Neuronal stem cell (in vitro differentiated cells): ENCODE results near the gene TOM1L2.
A peak's percentile ranks its signal among the peaks of the same experiment; 100 is the strongest.

ENCODE experiments used
- DNase-seq: peaks from one replicate; pipeline ENCODE4 v3.0.0-alpha.2; 2013; ENCODE audit warnings: low spot score
- H2AFZ ChIP-seq: one replicate; pipeline ENCODE4 v1.6.1; 2013; ENCODE audit warnings: mild to moderate bottlenecking, low read length, inconsistent platforms
- H2AK5ac ChIP-seq: 2 replicates; pipeline ENCODE4 v1.6.1; 2013; ENCODE audit warnings: low read depth, mild to moderate bottlenecking, inconsistent platforms, low read length, moderate library complexity, mixed read lengths
- H2BK120ac ChIP-seq: 2 replicates; pipeline ENCODE4 v1.6.1; 2013; ENCODE audit warnings: low read depth, mild to moderate bottlenecking, inconsistent platforms, low read length, moderate library complexity, mixed read lengths
- H2BK12ac ChIP-seq: one replicate; pipeline ENCODE4 v1.6.1; 2013; ENCODE audit warnings: low read length, inconsistent platforms
- H2BK15ac ChIP-seq: 2 replicates; pipeline ENCODE4 v1.6.1; 2013; ENCODE audit warnings: mild to moderate bottlenecking, low read length, inconsistent platforms, mixed read lengths
- H2BK5ac ChIP-seq: one replicate; pipeline ENCODE4 v1.6.1; 2013; ENCODE audit warnings: inconsistent platforms, mild to moderate bottlenecking, low read length, moderate library complexity
- H3K14ac ChIP-seq: one replicate; pipeline ENCODE4 v1.6.1; 2013; ENCODE audit warnings: low read length, inconsistent platforms
- H3K18ac ChIP-seq: 2 replicates; pipeline ENCODE4 v1.6.1; 2013; ENCODE audit warnings: low read length, inconsistent platforms
- H3K23ac ChIP-seq: 2 replicates; pipeline ENCODE4 v1.6.1; 2013; ENCODE audit warnings: low read depth, mild to moderate bottlenecking, mixed read lengths, low read length, inconsistent platforms; ENCODE audit not compliant: poor library complexity
- H3K27ac ChIP-seq: replicated peaks from 3 replicates; pipeline ENCODE4 v1.5.1; 2013; ENCODE audit warnings: low read length, inconsistent platforms
- H3K27me3 ChIP-seq, 3 experiments: 2 replicates each; pipeline ENCODE4 v1.6.1; 2013; ENCODE audit warnings: low read length in 3 of 3, mild to moderate bottlenecking in 2 of 3, inconsistent platforms in 1 of 3, low read depth in 1 of 3, mixed read lengths in 1 of 3, moderate library complexity in 1 of 3; ENCODE audit not compliant: control insufficient read depth in 3 of 3, insufficient read depth in 3 of 3
- H3K36me3 ChIP-seq, 2 donors: replicated peaks in 1 of 2; 2 replicates each; pipeline ENCODE4 v1.6.1; 2013; ENCODE audit warnings: low read length in 2 of 2; ENCODE audit not compliant: control insufficient read depth in 2 of 2, insufficient read depth in 2 of 2
- H3K4ac ChIP-seq: 2 replicates; pipeline ENCODE4 v1.6.1; 2013; ENCODE audit warnings: inconsistent platforms, mild to moderate bottlenecking, low read length, moderate library complexity
- H3K4me1 ChIP-seq, 2 donors: 1 replicate in 1 of 2; 2 replicates in 1 of 2; pipeline ENCODE4 v1.6.1; 2013; ENCODE audit warnings: low read length in 2 of 2, low read depth in 1 of 2; ENCODE audit not compliant: control insufficient read depth in 2 of 2, insufficient read depth in 1 of 2
- H3K4me2 ChIP-seq: one replicate; pipeline ENCODE4 v1.6.1; 2013; ENCODE audit warnings: mild to moderate bottlenecking, low read length, inconsistent platforms; ENCODE audit not compliant: insufficient read depth, poor library complexity, severe bottlenecking
- H3K4me3 ChIP-seq, 2 donors: 2 replicates each; pipeline ENCODE4 v1.5.1; 2013; ENCODE audit warnings: low read length in 2 of 2, mild to moderate bottlenecking in 2 of 2, inconsistent platforms in 1 of 2, moderate library complexity in 1 of 2
- H3K79me1 ChIP-seq: one replicate; pipeline ENCODE4 v1.6.1; 2013; ENCODE audit warnings: low read depth, mild to moderate bottlenecking, inconsistent platforms, low read length, moderate library complexity
- H3K9ac ChIP-seq: one replicate; pipeline ENCODE4 v1.6.1; 2013; ENCODE audit warnings: mild to moderate bottlenecking, low read depth, low read length, inconsistent platforms; ENCODE audit not compliant: poor library complexity
- H3K9me3 ChIP-seq, 2 donors: replicated peaks in 1 of 2; 2 replicates each; pipeline versions ENCODE3 to v1.6.1; 2013; ENCODE audit warnings: low read length in 2 of 2, mild to moderate bottlenecking in 2 of 2, inconsistent platforms in 1 of 2, low read depth in 1 of 2, mixed read lengths in 1 of 2, moderate library complexity in 1 of 2; ENCODE audit not compliant: control insufficient read depth in 2 of 2, insufficient read depth in 1 of 2
- H4K8ac ChIP-seq: one replicate; pipeline ENCODE4 v1.6.1; 2013; ENCODE audit warnings: low read depth, mild to moderate bottlenecking, inconsistent platforms, low read length, moderate library complexity
- H4K91ac ChIP-seq: one replicate; pipeline ENCODE4 v1.6.1; 2013; ENCODE audit warnings: low read length, low read depth, mild to moderate bottlenecking, inconsistent platforms; ENCODE audit not compliant: poor library complexity
- WGBS, 2 donors: extraction: QIAGEN DNeasy Blood & Tissue Kit; methylation state at CpG; one replicate each; pipeline ENCODE4 v1.1.7; 2013; ENCODE audit warnings: missing lambda C conversion rate in 2 of 2, mixed read lengths in 1 of 2; ENCODE audit not compliant: insufficient read length in 2 of 2, insufficient replicate concordance in 1 of 2; ENCODE audit errors: extremely low coverage in 2 of 2; 5-methylcytosine and 5-hydroxymethylcytosine counted together

Gene TOM1L2

DNA sequence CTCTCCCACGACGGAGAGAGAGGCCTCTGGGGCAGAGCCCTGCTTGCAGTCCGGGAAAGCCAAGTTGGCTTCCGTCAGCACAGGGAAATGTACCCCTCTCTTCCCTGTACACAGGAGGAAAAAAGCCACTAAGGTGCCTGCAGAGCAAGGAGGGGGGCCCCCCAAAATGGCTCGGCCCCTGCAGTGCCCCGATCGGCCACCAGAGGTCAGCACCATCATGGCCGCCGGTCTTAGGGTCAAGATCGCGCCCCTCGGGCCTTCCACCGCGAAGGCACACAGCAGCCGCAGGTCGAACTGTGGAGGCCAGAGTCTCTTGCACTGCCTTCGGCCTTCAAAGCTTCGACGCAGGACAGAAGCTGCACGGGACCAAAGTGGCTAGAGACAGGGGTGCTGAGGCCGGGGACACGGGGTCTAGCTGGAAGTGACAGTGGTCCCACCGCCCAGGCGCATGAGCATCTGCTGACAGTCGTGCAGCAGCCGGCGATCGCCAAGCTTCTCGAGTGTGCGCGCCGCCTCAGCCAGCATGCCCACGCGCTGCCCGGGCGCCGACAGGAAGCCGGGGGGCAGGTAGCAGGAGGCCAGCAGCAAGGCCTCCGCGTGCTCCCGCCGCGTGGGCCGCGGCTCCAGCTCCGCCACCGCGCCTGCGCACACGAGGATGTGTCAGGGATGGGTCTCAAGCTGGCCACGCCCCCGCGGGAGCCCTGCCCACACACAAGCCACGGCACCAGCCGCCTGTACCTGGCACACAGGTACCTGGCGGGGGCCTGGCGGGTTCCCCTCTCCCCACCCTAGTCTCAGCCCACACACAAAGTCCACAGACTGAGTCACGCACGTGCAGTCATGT, 159.8 kb downstream of the TOM1L2 start:
- H2AFZ ChIP-seq, result no peak overlapping the region
- peak; percentile 79 for DNase-seq
- H3K9me3 ChIP-seq, result no peaks in the 10 kb centered on the region
- no peak overlapping the region for H2BK120ac ChIP-seq
- peak overlapping the region; percentile 18 for H3K9ac ChIP-seq
- no peak overlapping the region for H3K4ac ChIP-seq
- H4K91ac ChIP-seq, result no peak overlapping the region
- peaks cover 6% of the 10 kb centered on the region for H3K79me1 ChIP-seq
- H3K18ac ChIP-seq, result peak overlapping the region; percentile 76
- peak overlapping the region; percentile 75 for H2BK5ac ChIP-seq
- no peak overlapping the region for H2AK5ac ChIP-seq
- peaks cover 20 to 24% of the 10 kb centered on the region in 2 donors for H3K4me1 ChIP-seq
- H3K4me3 ChIP-seq, result no peak overlapping the region
- no peak overlapping the region for H3K4me2 ChIP-seq
- H2BK15ac ChIP-seq, result no peak overlapping the region
- H4K8ac ChIP-seq, result no peak overlapping the region
- no CpG with 5 or more reads among the region's 59 CpGs for WGBS, 2 donors
- peak overlapping the region; percentile 22 for H2BK12ac ChIP-seq
- peaks cover 47 to 67% of the 10 kb centered on the region in 2 donors for H3K36me3 ChIP-seq
- H3K14ac ChIP-seq, result no peak overlapping the region
- peak overlapping the region; percentile 75 for H3K23ac ChIP-seq
- H3K27me3 ChIP-seq, result no peaks in the 10 kb centered on the region
- H3K27ac ChIP-seq, result peak overlapping the region; percentile 40

DNA sequence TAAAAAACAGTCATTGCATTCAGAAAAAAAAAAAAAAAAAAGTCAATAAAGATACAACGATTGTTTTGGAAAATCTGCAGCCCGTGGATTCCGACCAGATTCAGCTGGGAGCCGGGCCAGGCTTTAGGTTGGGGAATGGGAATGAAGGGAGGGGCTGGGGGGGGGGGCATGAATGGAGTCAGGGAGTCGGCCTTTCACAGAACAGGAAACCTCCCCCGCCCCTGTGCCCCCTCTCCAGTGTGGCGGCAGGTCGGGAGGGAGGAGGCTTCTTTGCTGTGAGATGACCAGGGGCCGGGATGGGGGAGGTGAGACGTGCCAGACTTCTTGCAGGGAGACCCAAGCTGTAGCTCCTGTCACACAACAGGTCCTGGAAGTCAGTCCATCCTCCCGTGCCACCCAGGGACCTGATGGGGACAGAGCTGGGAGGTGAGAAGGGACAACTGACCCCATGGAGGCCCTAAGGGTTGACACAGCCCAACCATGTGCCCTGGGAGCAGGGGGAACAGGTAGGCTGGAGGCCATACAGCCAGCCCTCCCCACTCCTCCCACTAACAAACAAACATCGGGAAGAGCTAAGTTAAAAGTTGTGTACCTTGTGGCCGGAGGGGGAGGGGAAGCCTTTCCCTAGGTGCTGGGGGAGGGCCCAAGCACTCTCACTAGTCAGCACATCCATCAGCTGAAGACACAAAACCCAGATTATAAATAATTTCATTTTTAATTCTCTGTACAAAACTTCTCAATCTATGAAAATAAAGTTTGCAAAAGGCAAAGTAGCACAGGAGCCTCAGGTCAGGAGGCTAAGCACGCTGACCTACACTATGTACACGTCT, 160.6 kb downstream of the TOM1L2 start:
- peak overlapping the region; percentile 39 for H2AK5ac ChIP-seq
- H2BK12ac ChIP-seq, result no peak overlapping the region
- DNase-seq, result no peak
- peak overlapping the region; percentile 36 for H3K4me2 ChIP-seq
- peaks cover 6% of the 10 kb centered on the region for H3K79me1 ChIP-seq
- no peaks in the 10 kb centered on the region for H3K27me3 ChIP-seq
- H3K36me3 ChIP-seq, result peaks cover 42 to 71% of the 10 kb centered on the region in 2 donors
- WGBS, 2 donors, result no CpG with 5 or more reads among the region's 15 CpGs
- H2BK15ac ChIP-seq, result no peak overlapping the region
- H3K14ac ChIP-seq, result no peak overlapping the region
- H3K9me3 ChIP-seq, result no peaks in the 10 kb centered on the region
- no peak overlapping the region for H2BK120ac ChIP-seq
- no peak overlapping the region for H4K8ac ChIP-seq
- H3K18ac ChIP-seq, result peak overlapping the region; percentile 88
- peak overlapping the region; percentile 59 for H3K23ac ChIP-seq
- no peak overlapping the region for H3K4me3 ChIP-seq
- peaks cover 20 to 23% of the 10 kb centered on the region in 2 donors for H3K4me1 ChIP-seq
- no peak overlapping the region for H3K4ac ChIP-seq
- H2AFZ ChIP-seq, result no peak overlapping the region
- peak overlapping the region; percentile 50 for H3K9ac ChIP-seq
- no peak overlapping the region for H4K91ac ChIP-seq
- peak overlapping the region; percentile 74 for H3K27ac ChIP-seq
- no peak overlapping the region for H2BK5ac ChIP-seq

DNA sequence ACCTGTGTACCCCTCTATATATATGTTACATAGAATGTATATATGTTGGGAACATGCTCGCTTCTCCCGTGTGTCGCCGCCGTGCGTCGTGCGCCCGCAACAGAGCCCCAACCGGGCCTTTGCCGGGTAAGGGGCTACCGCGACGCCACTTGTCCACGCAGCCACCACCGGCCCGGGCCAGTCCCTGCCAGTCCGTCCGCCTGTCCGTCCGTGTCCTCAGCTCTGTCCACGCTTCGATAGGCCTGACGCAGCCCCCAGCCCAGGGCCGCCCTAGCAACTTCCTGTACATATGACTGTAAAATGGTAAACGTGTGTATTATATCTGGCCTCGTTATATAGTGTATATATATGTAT, 161.3 kb downstream of the TOM1L2 start:
- Histone ChIP-seq H2BK120ac (no peak overlapping the region), H4K91ac (no peak overlapping the region), H3K18ac (peak overlapping the region; percentile 78), H2BK15ac (peak overlapping the region; percentile 19), H3K27me3 (no peaks in the 10 kb centered on the region), H3K79me1 (peaks cover 5% of the 10 kb centered on the region), H3K4me1 (peaks cover 20 to 23% of the 10 kb centered on the region in 2 donors), H3K14ac (no peak overlapping the region), H3K9ac (peak overlapping the region; percentile 74), H4K8ac (no peak overlapping the region), H2BK12ac (no peak overlapping the region), H3K4me2 (no peak overlapping the region), H3K36me3 (peaks cover 41 to 74% of the 10 kb centered on the region in 2 donors), H3K9me3 (no peaks in the 10 kb centered on the region), H3K4ac (no peak overlapping the region), H3K23ac (peak overlapping the region; percentile 74), H3K4me3 (no peak overlapping the region), H3K27ac (no peak overlapping the region), H2AFZ (no peak overlapping the region), H2BK5ac (peak overlapping the region; percentile 89), H2AK5ac (peak overlapping the region; percentile 41)
- WGBS, 2 donors, result no CpG with 5 or more reads among the region's 27 CpGs
- DNase-seq, result no peak
